Retinal pigment epithelial cell (primary cell): ENCODE measurements around the gene NUP210L.
A peak's percentile ranks its signal among the peaks of the same experiment; 100 is the strongest.

Source experiments
- DNase-seq: peaks from one replicate; pipeline ENCODE4 v3.0.0-alpha.2; 2010; ENCODE audit warnings: low read depth
- H3K4me3 ChIP-seq: 2 replicates; pipeline ENCODE4 v1.5.1; 2011; ENCODE audit warnings: mild to moderate bottlenecking, low read length, control low read depth, moderate library complexity
- TF ChIP-seq, protein P1 (sequence below): conservative IDR thresholded peaks from 2 replicates; pipeline ENCODE4 v1.5.1; 2011; ENCODE audit warnings: low read depth, low read length, control low read depth, inconsistent platforms

Gene NUP210L

DNA sequence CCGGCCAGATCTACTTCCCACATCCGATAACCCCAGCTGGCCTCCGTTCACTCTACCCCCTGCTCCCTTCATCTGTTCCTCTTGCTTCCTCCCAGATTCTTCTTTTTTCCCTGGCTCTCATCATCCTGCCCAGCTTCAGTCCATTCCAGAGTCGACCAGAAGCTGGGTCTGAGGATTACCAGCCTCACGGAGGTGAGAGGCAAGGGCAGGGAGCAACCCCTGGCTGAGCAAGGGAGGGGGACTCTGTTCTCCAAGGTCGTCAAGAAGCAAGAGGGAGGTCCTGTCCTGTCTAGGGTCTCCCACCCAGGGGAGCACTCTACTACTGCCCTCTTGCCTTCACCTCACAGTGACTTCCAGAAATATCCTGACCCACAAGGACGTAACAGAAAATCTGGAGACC is 181.3 kb downstream of the NUP210L start:
- DNase-seq: no peak
- TF ChIP-seq, protein P1, sequence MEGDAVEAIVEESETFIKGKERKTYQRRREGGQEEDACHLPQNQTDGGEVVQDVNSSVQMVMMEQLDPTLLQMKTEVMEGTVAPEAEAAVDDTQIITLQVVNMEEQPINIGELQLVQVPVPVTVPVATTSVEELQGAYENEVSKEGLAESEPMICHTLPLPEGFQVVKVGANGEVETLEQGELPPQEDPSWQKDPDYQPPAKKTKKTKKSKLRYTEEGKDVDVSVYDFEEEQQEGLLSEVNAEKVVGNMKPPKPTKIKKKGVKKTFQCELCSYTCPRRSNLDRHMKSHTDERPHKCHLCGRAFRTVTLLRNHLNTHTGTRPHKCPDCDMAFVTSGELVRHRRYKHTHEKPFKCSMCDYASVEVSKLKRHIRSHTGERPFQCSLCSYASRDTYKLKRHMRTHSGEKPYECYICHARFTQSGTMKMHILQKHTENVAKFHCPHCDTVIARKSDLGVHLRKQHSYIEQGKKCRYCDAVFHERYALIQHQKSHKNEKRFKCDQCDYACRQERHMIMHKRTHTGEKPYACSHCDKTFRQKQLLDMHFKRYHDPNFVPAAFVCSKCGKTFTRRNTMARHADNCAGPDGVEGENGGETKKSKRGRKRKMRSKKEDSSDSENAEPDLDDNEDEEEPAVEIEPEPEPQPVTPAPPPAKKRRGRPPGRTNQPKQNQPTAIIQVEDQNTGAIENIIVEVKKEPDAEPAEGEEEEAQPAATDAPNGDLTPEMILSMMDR: no peak
- no peak overlapping the region for H3K4me3 ChIP-seq

- DNase-seq: no peak
- TF ChIP-seq, protein P1: no peak
- no peak overlapping the region for H3K4me3 ChIP-seq
Observed at GRCh38 chr1:153973071-153973470, 181.8 kb downstream of the NUP210L start.

- DNase-seq: no peak
- no peak overlapping the region for H3K4me3 ChIP-seq
- TF ChIP-seq, protein P1: no peak
Observed at GRCh38 chr1:153970346-153970745, 184.5 kb downstream of the NUP210L start.

DNA sequence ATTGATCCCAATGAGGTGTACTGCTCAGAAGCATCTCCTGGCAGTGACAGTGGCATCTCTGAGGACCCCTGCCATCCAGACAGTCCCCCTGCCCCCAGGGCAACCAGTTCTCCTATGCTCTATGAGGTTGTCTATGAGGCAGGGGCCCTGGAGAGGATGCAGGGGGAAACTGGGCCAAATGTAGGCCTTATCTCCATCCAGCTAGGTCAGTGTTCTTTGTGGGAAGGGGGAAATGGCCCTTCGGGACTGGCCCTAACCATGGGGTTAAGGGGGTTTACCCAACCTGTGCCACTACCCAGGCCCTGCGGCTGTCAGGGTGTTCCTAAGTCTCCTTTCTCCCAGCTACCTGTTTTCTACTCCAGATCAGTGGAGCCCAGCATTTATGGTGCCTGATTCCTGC is 185.9 kb downstream of the NUP210L start:
- TF ChIP-seq, protein P1: no peak
- DNase-seq: no peak
- H3K4me3 ChIP-seq: peak overlapping the region; percentile 38

- H3K4me3 ChIP-seq: peak overlapping the region; percentile 38
- TF ChIP-seq, protein P1: no peak
- DNase-seq: no peak
Observed at GRCh38 chr1:153968408-153968807, 186.5 kb downstream of the NUP210L start.

DNA sequence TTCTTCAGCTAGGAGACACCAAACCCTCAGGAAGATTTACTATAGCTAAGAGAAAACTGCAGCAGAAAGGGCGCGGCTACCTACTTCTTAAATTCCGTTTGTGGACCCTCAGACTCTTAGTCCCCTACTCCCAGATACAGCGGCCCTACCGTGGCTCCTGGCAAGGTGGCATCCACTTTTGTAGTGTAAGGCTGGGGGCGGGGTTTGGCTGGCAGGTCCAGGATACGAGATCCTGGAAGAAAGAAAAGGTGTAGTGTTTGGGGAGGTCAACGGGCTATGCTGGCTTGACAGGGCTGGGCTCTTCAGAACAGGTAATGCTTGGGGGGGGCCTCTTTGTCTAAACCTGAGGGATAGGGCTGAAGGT is 186.9 kb downstream of the NUP210L start:
- TF ChIP-seq, protein P1: no peak
- no peak for DNase-seq
- peak overlapping the region; percentile 38 for H3K4me3 ChIP-seq

- DNase-seq: peak; percentile 97
- TF ChIP-seq, protein P1: peak; percentile 46
- peak within 1 kb of the TSS; percentile 38 for H3K4me3 ChIP-seq
Observed at GRCh38 chr1:153967107-153967999, 187.5 kb downstream of the NUP210L start, which contains the start of gene CREB3L4. TSS of gene CREB3L4 (plus strand) at chr1:153967902. CDS start at chr1:153968526, 624 bp downstream.
